IMR-90 (cell line): ENCODE results near the gene FLVCR1. TPM values are rescaled to one million over a fixed set of nuclear protein-coding genes. Genes with fewer than 3 reads are reported as not detected.

Source experiments
- ATAC-seq: fragments of 200-7000 bp; cut with Tn5 transposase; 2 replicates; pipeline ENCODE4 v1.9.1; 2020; ENCODE audit warnings: low read depth, mild to moderate bottlenecking, moderate library complexity
- BruUV-seq: library from RNA; stranded (reverse); fragments of 400-500 nt; replicated peaks from 2 replicates; lab custom pipeline; 2021; lab: Mats Ljungman, UMichigan
- CTCF ChIA-PET: fragments of 300-600 bp; formaldehyde crosslinking; extraction: SDS; loops from one replicate; lab custom pipeline; 2021; ENCODE audit warnings: antibody characterized with exemption; lab: Yijun Ruan, JAX
- POLR2A ChIA-PET: fragments of 300-600 bp; sonication (Branson Sonifier 250); formaldehyde crosslinking; loops from one replicate; lab custom pipeline; 2022; ENCODE audit warnings: antibody characterized with exemption; ENCODE audit not compliant: unreplicated experiment; lab: Charles Lee
- DNase-seq: peaks from one replicate; pipeline ENCODE4 v3.0.0; 2013
- H2AFZ ChIP-seq: replicated peaks from 2 replicates; pipeline ENCODE3; 2013; ENCODE audit warnings: low read length, mild to moderate bottlenecking; ENCODE audit not compliant: poor library complexity
- H2AK5ac ChIP-seq: 2 replicates; pipeline ENCODE4 v1.6.1; 2013; ENCODE audit warnings: low read depth, low read length, inconsistent platforms
- H2AK9ac ChIP-seq: replicated peaks from 2 replicates; pipeline ENCODE3; 2013; ENCODE audit warnings: mild to moderate bottlenecking, low read depth, low read length, moderate library complexity; ENCODE audit not compliant: poor library complexity
- H2BK120ac ChIP-seq: 2 replicates; pipeline ENCODE4 v1.6.1; 2013; ENCODE audit warnings: low read depth, low read length, inconsistent platforms
- H2BK15ac ChIP-seq: 3 replicates; pipeline ENCODE4 v1.6.1; 2013; ENCODE audit warnings: low read depth, low read length, inconsistent platforms
- H2BK20ac ChIP-seq: 2 replicates; pipeline ENCODE4 v1.6.1; 2013; ENCODE audit warnings: low read depth, mild to moderate bottlenecking, inconsistent platforms, low read length, moderate library complexity
- H2BK5ac ChIP-seq: 2 replicates; pipeline ENCODE4 v1.6.1; 2013; ENCODE audit warnings: mild to moderate bottlenecking, low read depth, low read length, inconsistent platforms; ENCODE audit not compliant: poor library complexity, severe bottlenecking
- H3K14ac ChIP-seq: replicated peaks from 2 replicates; pipeline ENCODE4 v1.6.1; 2013; ENCODE audit warnings: low read depth, low read length, inconsistent platforms
- H3K18ac ChIP-seq: 2 replicates; pipeline ENCODE4 v1.6.1; 2013; ENCODE audit warnings: low read depth, low read length, control low read depth
- H3K23ac ChIP-seq: 2 replicates; pipeline ENCODE4 v1.6.1; 2013; ENCODE audit warnings: low read depth, low read length, inconsistent platforms
- H3K27ac ChIP-seq: 2 replicates; pipeline ENCODE4 v1.5.1; 2013; ENCODE audit warnings: mild to moderate bottlenecking, control low read depth, low read length; ENCODE audit not compliant: insufficient read depth
- H3K27me3 ChIP-seq: 2 replicates; pipeline ENCODE4 v1.6.1; 2013; ENCODE audit warnings: low read length; ENCODE audit not compliant: control insufficient read depth, insufficient read depth
- H3K36me3 ChIP-seq: 2 replicates; pipeline ENCODE4 v1.6.1; 2013; ENCODE audit warnings: low read length, mixed read lengths; ENCODE audit not compliant: control insufficient read depth, insufficient read depth
- H3K4ac ChIP-seq: 2 replicates; pipeline ENCODE4 v1.6.1; 2013; ENCODE audit warnings: low read depth, low read length, inconsistent platforms
- H3K4me1 ChIP-seq: 2 replicates; pipeline ENCODE4 v1.6.1; 2013; ENCODE audit warnings: low read length, mixed read lengths; ENCODE audit not compliant: control insufficient read depth, insufficient read depth
- H3K4me2 ChIP-seq: 2 replicates; pipeline ENCODE4 v1.6.1; 2013; ENCODE audit warnings: low read depth, mild to moderate bottlenecking, control low read depth, low read length, moderate library complexity
- H3K4me3 ChIP-seq: 2 replicates; pipeline ENCODE4 v1.5.1; 2013; ENCODE audit warnings: low read depth, mild to moderate bottlenecking, control low read depth, low read length, moderate library complexity; ENCODE audit not compliant: insufficient read depth
- H3K56ac ChIP-seq: 2 replicates; pipeline ENCODE4 v1.6.1; 2013; ENCODE audit warnings: low read length, inconsistent platforms; ENCODE audit not compliant: insufficient read depth; ENCODE audit errors: extremely low read depth
- H3K79me1 ChIP-seq, 2 experiments: 2 replicates each; pipeline ENCODE4 v1.6.1; 2013; ENCODE audit warnings: low read length in 2 of 2, inconsistent platforms in 1 of 2, low read depth in 1 of 2
- H3K9ac ChIP-seq: 2 replicates; pipeline ENCODE4 v1.6.1; 2013; ENCODE audit warnings: low read depth, low read length, control low read depth
- H3K9me1 ChIP-seq: 2 replicates; pipeline ENCODE4 v1.6.1; 2013; ENCODE audit warnings: low read length, inconsistent platforms; ENCODE audit not compliant: insufficient read depth
- H3K9me3 ChIP-seq: 2 replicates; pipeline ENCODE4 v1.6.1; 2013; ENCODE audit warnings: low read length; ENCODE audit not compliant: control insufficient read depth, insufficient read depth
- H4K20me1 ChIP-seq: 2 replicates; pipeline ENCODE4 v1.6.1; 2013; ENCODE audit warnings: low read length, inconsistent platforms; ENCODE audit not compliant: insufficient read depth
- H4K5ac ChIP-seq: 2 replicates; pipeline ENCODE4 v1.6.1; 2013; ENCODE audit warnings: mild to moderate bottlenecking, low read depth, low read length, control low read depth
- H4K8ac ChIP-seq, 2 experiments: 2 replicates each; pipeline ENCODE4 v1.6.1; 2013; ENCODE audit warnings: low read depth in 2 of 2, low read length in 2 of 2, control low read depth in 1 of 2, inconsistent platforms in 1 of 2
- H4K91ac ChIP-seq: 2 replicates; pipeline ENCODE4 v1.6.1; 2013; ENCODE audit warnings: low read depth, low read length, inconsistent platforms; ENCODE audit not compliant: insufficient read depth
- CHD1 ChIP-seq: IDR thresholded peaks from 2 replicates; pipeline ENCODE4 v1.6.1; 2012; ENCODE audit warnings: low read depth, low read length, improper control_type of control experiment
- CTCF ChIP-seq: conservative IDR thresholded peaks from 2 replicates; pipeline ENCODE4 v1.5.1; 2012; ENCODE audit warnings: mild to moderate bottlenecking, low read depth, low read length, improper control_type of control experiment
- MAZ ChIP-seq: IDR thresholded peaks from 2 replicates; pipeline ENCODE4 v1.6.1; 2012; ENCODE audit warnings: low read depth, mild to moderate bottlenecking, low read length, improper control_type of control experiment, moderate library complexity, borderline replicate concordance
- MXI1 ChIP-seq: IDR thresholded peaks from 2 replicates; pipeline ENCODE4 v1.6.1; 2012; ENCODE audit warnings: low read depth, mild to moderate bottlenecking, low read length, moderate library complexity, borderline replicate concordance
- NFE2L2 ChIP-seq: fragments of 150-350 bp; IDR thresholded peaks from 2 replicates; pipeline ENCODE4 v1.6.1; 2016; ENCODE audit warnings: low read depth, mild to moderate bottlenecking, low read length
- RAD21 ChIP-seq: IDR thresholded peaks from 2 replicates; pipeline ENCODE4 v1.6.1; 2012; ENCODE audit warnings: low read length, improper control_type of control experiment
- SMC3 ChIP-seq: fragments of 150-350 bp; IDR thresholded peaks from 2 replicates; pipeline ENCODE4 v1.6.1; 2016; ENCODE audit warnings: low read depth, mild to moderate bottlenecking, antibody characterized with exemption, low read length, moderate library complexity
- USF2 ChIP-seq: fragments of 150-350 bp; IDR thresholded peaks from 2 replicates; pipeline ENCODE4 v1.6.1; 2017; ENCODE audit warnings: mild to moderate bottlenecking, antibody characterized with exemption, low read length, low read depth
- WGBS, 2 experiments: methylation state at CpG; one replicate each; pipeline versions ENCODE4 v1.1.5 to v1.1.7; 2013; ENCODE audit warnings: missing lambda C conversion rate in 2 of 2; ENCODE audit not compliant: insufficient read length in 1 of 2; ENCODE audit errors: extremely low coverage in 2 of 2; 5-methylcytosine and 5-hydroxymethylcytosine counted together
- dilution Hi-C: fragments of 300-500 bp; cut with HindIII; formaldehyde crosslinking; loops from one replicate; pipeline ENCODE4 v1.14.3; 2018; ENCODE audit warnings: low sequenced_read_pairs; ENCODE audit not compliant: unreplicated experiment
- in situ Hi-C: fragments of 300-500 bp; cut with MboI; formaldehyde crosslinking; loops from 3 replicates; pipeline ENCODE4 v1.14.3; 2019; ENCODE audit warnings: low sequenced_read_pairs, inconsistent platforms, mixed read lengths
- intact Hi-C: fragments of 100-400 bp; cut with micrococcal nuclease; formaldehyde crosslinking; loops from 2 replicates; pipeline ENCODE4 v1.10.0; 2022
- polyA plus RNA-seq, 3 experiments: library from polyadenylated mRNA; depleted of rRNA; stranded (reverse); fragments of >200 nt; gene quantifications; 2 replicates each; pipeline ENCODE4 v1.2.3, GENCODE V29; 2012; ENCODE audit warnings: low replicate concordance in 1 of 3
- total RNA-seq: library from RNA; depleted of rRNA; stranded (reverse); fragments of >200 nt; gene quantifications from 2 replicates; pipeline ENCODE4 v1.2.3, GENCODE V29; 2012

The FLVCR1 gene
- total and polyA plus RNA-seq, 2 of the 4 experiments (the other 2 are of a cell fraction) = 2.4 to 3.9 TPM

GRCh38 chr1:212858461-212859265 lies 588 bp downstream of the FLVCR1 start:
- H2BK20ac ChIP-seq = no peak overlapping the region
- no peak overlapping the region for H2BK120ac ChIP-seq
- H3K4me3 ChIP-seq = peak overlapping the region; percentile 63
- no peaks in the 10 kb centered on the region for H3K9me3 ChIP-seq
- no peak for TF ChIP-seq MXI1
- no peak for TF ChIP-seq USF2
- TF ChIP-seq RAD21 = no peak
- TF ChIP-seq NFE2L2 = no peak
- no peak for TF ChIP-seq SMC3
- no peak for TF ChIP-seq CTCF
- TF ChIP-seq MAZ = no peak
- TF ChIP-seq CHD1 = no peak
- H2AFZ ChIP-seq = peak overlapping the region; percentile 92
- no peak overlapping the region; the same call in 1 of the 2 replicates for H3K18ac ChIP-seq
- ATAC-seq = peak; percentile 28
- H2AK5ac ChIP-seq = peak overlapping the region; percentile 20
- H2BK5ac ChIP-seq = peak overlapping the region; percentile 50
- peaks cover 9% of the 10 kb centered on the region for H3K9me1 ChIP-seq
- H3K79me1 ChIP-seq = peaks cover 5 to 34% of the 10 kb centered on the region in 2 experiments; a peak in 3 of 4 replicates
- in situ Hi-C loops (no loop called here), intact Hi-C loops (loop anchor here (2.0 to 5.0 kb wide), 2 partner anchors 36 to 92 kb away; partner anchors contain the start of gene VASH2), dilution Hi-C loops (no loop called here)
- POLR2A ChIA-PET = interaction anchor here (0.7 to 1.0 kb wide), 2 partner anchors 25 to 178 kb away, joined by 3 to 20 read pairs; no protein-coding TSS in a partner anchor
- H3K36me3 ChIP-seq = no peaks in the 10 kb centered on the region
- DNase-seq = peak; percentile 31
- no peak overlapping the region for H3K56ac ChIP-seq
- CTCF ChIA-PET = interaction anchor here (1.0 kb wide), 1 partner anchor 17 kb away, joined by 3 read pairs; no protein-coding TSS in a partner anchor
- H3K4ac ChIP-seq = peak overlapping the region; percentile 60; the same call in 1 of the 2 replicates
- H3K27ac ChIP-seq = peak overlapping the region; percentile 56
- WGBS, 2 experiments = 2% methylated on average over 43 of the region's 54 CpGs; no CpG with 5 or more reads in 1 of the 2 experiments
- BruUV-seq = no TSS peak
- peak overlapping the region; percentile 76 for H3K14ac ChIP-seq
- H3K23ac ChIP-seq = peak overlapping the region; percentile 94
- H4K8ac ChIP-seq = peak overlapping the region in 1 of 2 experiments; percentile 61; a peak in 1 of 4 replicates
- peak overlapping the region; percentile 67; the same call in 1 of the 2 replicates for H4K5ac ChIP-seq
- H2BK15ac ChIP-seq = no peak overlapping the region
- H4K91ac ChIP-seq = peak overlapping the region; percentile 11; the same call in 1 of the 2 replicates
- no peaks in the 10 kb centered on the region for H4K20me1 ChIP-seq
- no peaks in the 10 kb centered on the region for H3K27me3 ChIP-seq
- peak overlapping the region; percentile 96 for H2AK9ac ChIP-seq
- peak overlapping the region; percentile 99 for H3K4me2 ChIP-seq
- H3K4me1 ChIP-seq = peaks cover 9% of the 10 kb centered on the region
- H3K9ac ChIP-seq = peak overlapping the region; percentile 49
